Lower leg skin (tissue), 3 donors: ENCODE data around the gene FZD2.
A peak's percentile ranks its signal among the peaks of the same experiment; 100 is the strongest.

ENCODE experiments used
- CTCF ChIP-seq, 3 donors: fragments of 450-650 bp; IDR thresholded peaks; one replicate each; pipeline ENCODE4 v1.5.1; 2016; ENCODE audit warnings: antibody characterized with exemption in 3 of 3, mild to moderate bottlenecking in 3 of 3, moderate library complexity in 2 of 3
- POLR2A ChIP-seq, 2 donors: fragments of 450-650 bp; IDR thresholded peaks; one replicate each; pipeline ENCODE4 v1.6.1; 2016 to 2017; ENCODE audit warnings: antibody characterized with exemption in 2 of 2, mild to moderate bottlenecking in 1 of 2, moderate library complexity in 1 of 2

GRCh38 chr17:44533533-44534246 lies 23.6 kb upstream of the FZD2 start:
- TF ChIP-seq CTCF (IDR thresholded peaks at IDR 0.05) (peak in 1 of 3 donors; percentile 76), POLR2A (IDR thresholded peaks at IDR 0.05) (no peak)
